ENCODE results near the gene ZNF157.

GRCh38 chrX:47380268-47380667 is 9.9 kb downstream of the ZNF157 start:
- TF ChIP-seq EZH2 (IDR thresholded peaks at IDR 0.05; ENCODE audit: low read length, unreplicated experiment) = no peak
- no peak for TF ChIP-seq CTCF (conservative IDR thresholded peaks at IDR 0.05; ENCODE audit: low read depth, low read length)
- no peak for TF ChIP-seq EZH2phosphoT487 (IDR thresholded peaks at IDR 0.05; ENCODE audit: borderline replicate concordance, low read length)

Measured in PC-3 (cell line).